Measurements from ENCODE around the gene RDX. TPM values are rescaled to one million over a fixed set of nuclear protein-coding genes. Genes with fewer than 3 reads are reported as not detected.

Gene RDX
- total and polyA plus RNA-seq, 2 of the 4 experiments (the other 2 are of a cell fraction), result 61.1 to 72.4 TPM

GRCh38 chr11:110283862-110284261, 12.6 kb downstream of the RDX start:
- H2BK120ac ChIP-seq (ENCODE audit: low read depth, low read length), result no peak overlapping the region
- no peak overlapping the region for H3K56ac ChIP-seq (ENCODE audit: extremely low read depth, insufficient read depth, low read length)
- H3K9me1 ChIP-seq (ENCODE audit: insufficient read depth, low read length), result peaks cover 10% of the 10 kb centered on the region
- no peak overlapping the region for H3K14ac ChIP-seq (replicated peaks; ENCODE audit: low read depth, low read length)
- H2BK15ac ChIP-seq (ENCODE audit: low read depth, low read length), result no peak overlapping the region
- no peak overlapping the region for H3K4me2 ChIP-seq (ENCODE audit: low read depth, low read length)
- H3K9ac ChIP-seq (ENCODE audit: low read depth, low read length), result no peak overlapping the region
- no peaks in the 10 kb centered on the region for H3K4me1 ChIP-seq (ENCODE audit: control insufficient read depth, insufficient read depth, low read length)
- ATAC-seq (ENCODE audit: low read depth) (no peak), DNase-seq (no peak)
- BruUV-seq (replicated peaks), result no TSS peak
- H3K23ac ChIP-seq (ENCODE audit: low read depth, low read length), result no peak overlapping the region
- H3K79me1 ChIP-seq (ENCODE audit: low read depth in 1 of 2, low read length in 2 of 2), result peaks cover 14 to 54% of the 10 kb centered on the region in 2 experiments; a peak in 3 of 4 replicates
- no peak overlapping the region for H2BK5ac ChIP-seq (ENCODE audit: low read depth, low read length, poor library complexity, severe bottlenecking)
- no peak overlapping the region for H4K8ac ChIP-seq (ENCODE audit: low read depth in 2 of 2, low read length in 2 of 2)
- WGBS, 2 experiments (ENCODE audit: extremely low coverage in 2 of 2, insufficient read length in 1 of 2), result 100% methylated on average over 1 of the region's 4 CpGs; no CpG with 5 or more reads in 1 of the 2 experiments
- dilution Hi-C loops (cut with HindIII; ENCODE audit: low sequenced_read_pairs, unreplicated experiment) (no loop called here), in situ Hi-C loops (cut with MboI; ENCODE audit: low sequenced_read_pairs) (no loop called here), intact Hi-C loops (cut with micrococcal nuclease) (no loop called here)
- no peak overlapping the region for H3K18ac ChIP-seq (ENCODE audit: low read depth, low read length)
- H3K27ac ChIP-seq (ENCODE audit: insufficient read depth, low read length), result no peak overlapping the region
- H2AFZ ChIP-seq (replicated peaks; ENCODE audit: low read length, poor library complexity), result no peak overlapping the region
- ChIA-PET POLR2A (ENCODE audit: unreplicated experiment) (no interaction called here), CTCF (interaction anchor here (0.6 kb wide), 1 partner anchor 681 kb away, joined by 3 read pairs; no protein-coding TSS in a partner anchor)
- no peaks in the 10 kb centered on the region for H3K9me3 ChIP-seq (ENCODE audit: control insufficient read depth, insufficient read depth, low read length)
- H4K5ac ChIP-seq (ENCODE audit: low read depth, low read length), result no peak overlapping the region
- H2BK20ac ChIP-seq (ENCODE audit: low read depth, low read length), result no peak overlapping the region
- H3K4me3 ChIP-seq (ENCODE audit: insufficient read depth, low read depth, low read length), result no peak overlapping the region
- TF ChIP-seq NFE2L2 (IDR thresholded peaks at IDR 0.05; ENCODE audit: low read depth, low read length) (no peak), RAD21 (IDR thresholded peaks at IDR 0.05; ENCODE audit: low read length) (no peak), MAFK (IDR thresholded peaks at IDR 0.05; ENCODE audit: low read depth, low read length) (no peak), MXI1 (IDR thresholded peaks at IDR 0.05; ENCODE audit: borderline replicate concordance, low read depth, low read length) (no peak), USF2 (IDR thresholded peaks at IDR 0.05; ENCODE audit: low read depth, low read length) (no peak), RCOR1 (IDR thresholded peaks at IDR 0.05; ENCODE audit: insufficient replicate concordance, low read length) (no peak), FOS (IDR thresholded peaks at IDR 0.05; ENCODE audit: low read depth, low read length) (no peak), RFX5 (IDR thresholded peaks at IDR 0.05; ENCODE audit: low read depth, low read length) (no peak), MAZ (IDR thresholded peaks at IDR 0.05; ENCODE audit: borderline replicate concordance, low read depth, low read length) (no peak), CHD1 (IDR thresholded peaks at IDR 0.05; ENCODE audit: low read depth, low read length) (no peak), BHLHE40 (IDR thresholded peaks at IDR 0.05; ENCODE audit: low read depth, low read length) (no peak), CTCF (conservative IDR thresholded peaks at IDR 0.05; ENCODE audit: low read depth, low read length) (no peak)
- H4K20me1 ChIP-seq (ENCODE audit: insufficient read depth, low read length), result peaks cover 49% of the 10 kb centered on the region
- H3K36me3 ChIP-seq (ENCODE audit: control insufficient read depth, insufficient read depth, low read length), result peaks cover 2% of the 10 kb centered on the region; the same call in 1 of the 2 replicates
- no peaks in the 10 kb centered on the region for H3K27me3 ChIP-seq (ENCODE audit: control insufficient read depth, insufficient read depth, low read length)
- H2AK9ac ChIP-seq (replicated peaks; ENCODE audit: low read depth, low read length, poor library complexity), result no peak overlapping the region
- H3K4ac ChIP-seq (ENCODE audit: low read depth, low read length), result no peak overlapping the region
- no peak overlapping the region for H4K91ac ChIP-seq (ENCODE audit: insufficient read depth, low read depth, low read length)
- no peak overlapping the region for H2AK5ac ChIP-seq (ENCODE audit: low read depth, low read length)
